SK-N-DZ (cell line): ENCODE measurements around the gene OR1E2. TPM values are rescaled to one million over a fixed set of nuclear protein-coding genes. Genes with fewer than 3 reads are reported as not detected.
"Not testable (repeated sequence)": the region's sequence is repeated elsewhere in the genome, so short reads cannot be mapped to it uniquely, and the experiment has no call there.

Experiments
- DNase-seq: peaks from one replicate; pipeline ENCODE4 v3.0.0-alpha.2; 2015; ENCODE audit warnings: low spot score
- polyA plus RNA-seq, 2 experiments: library from polyadenylated mRNA; depleted of rRNA; stranded (reverse); fragments of >200 nt; gene quantifications; 2 replicates each; pipeline ENCODE4 v1.2.3, GENCODE V29; 2014

The OR1E2 gene, protein sequence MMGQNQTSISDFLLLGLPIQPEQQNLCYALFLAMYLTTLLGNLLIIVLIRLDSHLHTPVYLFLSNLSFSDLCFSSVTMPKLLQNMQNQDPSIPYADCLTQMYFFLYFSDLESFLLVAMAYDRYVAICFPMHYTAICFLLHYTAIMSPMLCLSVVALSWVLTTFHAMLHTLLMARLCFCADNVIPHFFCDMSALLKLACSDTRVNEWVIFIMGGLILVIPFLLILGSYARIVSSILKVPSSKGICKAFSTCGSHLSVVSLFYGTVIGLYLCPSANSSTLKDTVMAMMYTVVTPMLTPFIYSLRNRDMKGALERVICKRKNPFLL
- polyA plus RNA-seq (2014; cell fraction: cytosol; rRNA removed), result not detected in 2 replicates
- 0.23 TPM in 1 of 2 replicates, not detected in the other for polyA plus RNA-seq (2014; cell fraction: nucleus; rRNA removed)

- no peak for DNase-seq
These were observed at the start of gene OR1E2 for GRCh38 chr17:3433741-3434140. OR1E2 (minus strand) TSS chr17:3433841; CDS start chr17:3433841, 0 bp downstream.

- DNase-seq, result no peak
These were observed 49.2 kb upstream of the OR1E2 start for GRCh38 chr17:3482852-3483251.

DNA sequence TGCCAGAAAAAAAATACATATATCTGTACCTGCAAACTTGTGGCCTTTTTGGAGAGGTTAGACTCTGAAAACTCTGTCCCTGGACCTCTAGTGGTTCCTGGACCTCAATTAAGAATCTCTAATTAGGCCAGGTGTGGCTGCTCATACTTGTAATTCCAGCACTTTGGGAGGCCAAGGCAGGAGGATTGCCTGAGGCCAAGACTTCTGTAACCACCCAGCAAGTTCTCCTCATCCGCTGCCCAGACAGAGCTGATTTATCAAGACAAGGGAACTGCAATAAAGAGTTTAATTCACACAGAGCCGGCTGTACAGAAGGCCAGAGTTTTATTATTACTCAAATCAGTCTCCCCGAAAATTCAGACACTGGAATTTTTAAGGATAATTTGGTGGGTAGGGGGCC, 46.3 kb upstream of the OR1E2 start:
- no peak for DNase-seq

- no peak for DNase-seq
These were observed 42.4 kb upstream of the OR1E2 start, which contains the start of gene ASPA for GRCh38 chr17:3475812-3476610. ASPA (plus strand) TSS chr17:3475997; CDS start chr17:3476160, 163 bp downstream.

- DNase-seq, result no peak
These were observed 41.6 kb upstream of the OR1E2 start for GRCh38 chr17:3475251-3475685.

DNA sequence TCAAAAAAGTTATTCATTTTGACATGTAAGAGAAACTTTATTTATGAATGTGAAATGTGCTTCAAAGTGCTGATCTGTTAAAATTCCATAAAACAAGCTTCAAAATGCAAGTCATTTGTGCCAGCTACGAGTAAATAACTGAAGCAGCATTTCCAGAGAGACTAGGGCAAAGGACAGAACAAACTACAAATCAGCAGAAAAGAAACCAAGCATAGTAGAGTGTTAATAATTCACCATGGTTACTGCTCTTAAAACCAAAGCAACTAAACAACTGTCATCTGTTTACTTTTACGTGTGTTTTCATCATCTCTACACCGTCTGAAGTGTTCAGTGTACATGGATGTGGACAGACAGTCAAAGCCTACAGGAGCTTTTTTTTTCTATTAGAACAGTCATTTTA, 40.6 kb upstream of the OR1E2 start:
- DNase-seq, result no peak

- no peak for DNase-seq
These were observed 38.5 kb upstream of the OR1E2 start for GRCh38 chr17:3472137-3472536.

DNA sequence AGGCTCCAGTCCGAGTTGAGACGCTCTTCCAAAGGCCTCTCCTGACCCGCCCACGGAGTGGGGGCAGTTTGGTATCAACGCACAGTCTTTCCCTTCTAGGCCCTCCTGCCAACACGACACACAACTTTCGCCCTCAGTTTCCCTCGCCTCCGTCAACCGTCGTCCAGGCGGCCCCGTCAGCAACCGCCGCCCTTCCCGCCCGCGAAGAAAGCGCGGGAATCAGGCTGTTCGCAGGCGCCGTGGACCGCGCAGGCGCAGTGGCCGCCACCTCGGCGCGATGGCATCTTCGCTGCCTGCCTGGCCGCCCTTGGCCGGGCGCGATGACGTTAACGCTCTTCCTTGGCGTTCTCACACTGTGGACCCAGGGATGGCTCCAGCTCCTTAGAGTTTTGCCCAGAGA, 38.0 kb upstream of the OR1E2 start, which contains the start of gene SPATA22:
TSS of gene SPATA22 (minus strand) at position 221 of the 400 bp plus-strand sequence. CDS start 2,494 bp downstream, outside the sequence.
- DNase-seq, result no peak

- DNase-seq, result no peak
These were observed 35.9 kb upstream of the OR1E2 start for GRCh38 chr17:3469529-3469928.

- DNase-seq, result not testable (repeated sequence)
These were observed 32.7 kb upstream of the OR1E2 start for GRCh38 chr17:3466355-3466754.

GRCh38 chr17:3448059-3448665, 14.5 kb upstream of the OR1E2 start:
- DNase-seq, result no peak

GRCh38 chr17:3447625-3448024, 14.0 kb upstream of the OR1E2 start:
- DNase-seq, result no peak

- no peak for DNase-seq
These were observed 6.8 kb upstream of the OR1E2 start for GRCh38 chr17:3440451-3440850.

- no peak for DNase-seq
These were observed 4.7 kb upstream of the OR1E2 start for GRCh38 chr17:3438368-3438767.

DNA sequence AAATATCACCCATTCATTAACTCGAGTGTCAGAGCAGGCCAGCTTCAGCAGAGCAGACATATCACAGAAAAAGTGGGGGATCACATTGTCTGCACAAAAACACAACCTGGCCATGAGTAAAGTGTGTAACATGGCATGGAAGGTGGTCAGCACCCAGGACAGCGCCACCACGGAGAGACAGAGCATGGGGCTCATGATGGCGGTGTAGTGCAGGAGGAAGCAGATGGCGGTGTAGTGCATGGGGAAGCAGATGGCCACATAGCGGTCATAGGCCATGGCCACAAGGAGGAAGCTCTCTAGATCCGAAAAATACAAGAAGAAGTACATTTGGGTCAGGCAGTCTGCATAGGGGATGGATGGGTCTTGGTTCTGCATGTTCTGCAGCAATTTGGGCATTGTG, 426 bp downstream of the OR1E2 start:
- DNase-seq, result not testable (repeated sequence)

GRCh38 chr17:3418222-3418621, 15.4 kb downstream of the OR1E2 start:
- no peak for DNase-seq

DNA sequence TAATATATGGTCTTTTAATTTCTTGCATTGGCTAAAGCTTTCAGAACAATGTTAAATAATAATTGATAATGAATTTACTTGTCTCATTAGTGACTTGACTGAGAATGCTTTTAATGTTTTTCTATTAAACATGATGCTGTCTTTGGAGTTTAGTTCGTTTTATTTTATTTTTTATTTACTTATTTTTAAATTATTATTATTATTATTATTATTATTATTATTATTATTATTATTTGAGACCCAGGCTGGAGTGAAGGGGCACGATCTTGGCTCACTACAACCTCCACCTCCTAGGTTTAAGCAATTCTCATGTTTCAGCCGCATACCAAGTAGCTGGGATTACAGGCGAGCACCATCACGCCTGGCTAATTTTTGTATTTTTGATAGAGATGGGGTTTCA, 18.0 kb downstream of the OR1E2 start:
- no peak for DNase-seq

GRCh38 chr17:3412216-3412615, 21.4 kb downstream of the OR1E2 start:
- DNase-seq, result not testable (repeated sequence)

DNA sequence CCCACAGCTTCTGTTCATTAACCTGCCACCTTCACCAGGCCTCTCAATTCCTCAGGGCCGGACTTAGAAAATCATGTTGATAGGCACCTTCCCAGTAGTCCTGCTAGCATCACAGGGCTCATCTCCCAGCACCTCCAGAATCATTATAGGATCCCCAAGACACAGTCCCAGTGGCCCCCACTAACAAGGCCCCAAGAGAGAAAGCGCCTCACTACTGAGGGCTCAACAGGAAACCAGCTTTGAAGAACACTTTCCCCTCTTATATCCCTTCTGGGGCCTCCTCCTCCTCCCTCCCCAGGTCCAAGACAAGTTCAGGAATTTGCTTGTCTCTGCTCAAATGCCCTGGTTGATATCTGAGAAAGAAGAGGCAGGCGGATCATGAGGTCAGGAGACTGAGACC, 22.6 kb downstream of the OR1E2 start, which contains the start of gene OR3A3:
TSS of gene OR3A3 (plus strand) at position 301 of the 400 bp plus-strand sequence.
- no peak for DNase-seq

GRCh38 chr17:3403856-3404255, 29.8 kb downstream of the OR1E2 start:
- not testable (repeated sequence) for DNase-seq

GRCh38 chr17:3401786-3402185, 31.9 kb downstream of the OR1E2 start:
- no peak for DNase-seq

- no peak for DNase-seq
These were observed 33.6 kb downstream of the OR1E2 start for GRCh38 chr17:3400055-3400454.
